Peyer's patch (tissue), 4 donors: ENCODE results near the gene MSANTD1. TPM values are rescaled to one million over a fixed set of nuclear protein-coding genes. Genes with fewer than 3 reads are reported as not detected.
A peak's percentile ranks its signal among the peaks of the same experiment; 100 is the strongest.

Experiments
- DNase-seq, 3 donors: peaks; one replicate each; pipeline ENCODE4 v3.0.0-alpha.2; 2017 to 2019
- H3K27ac ChIP-seq, 4 donors: fragments of 200-600 bp; sonication (generic); one replicate each; pipeline ENCODE4 v1.5.1; 2016 to 2019
- H3K27me3 ChIP-seq, 2 donors: fragments of 200-600 bp; sonication (generic); one replicate each; pipeline ENCODE4 v1.5.1; 2019
- H3K36me3 ChIP-seq, 3 donors: fragments of 200-600 bp; sonication (generic); one replicate each; pipeline ENCODE4 v1.5.1; 2016 to 2019
- H3K4me1 ChIP-seq, 4 donors: fragments of 200-600 bp; sonication (generic); one replicate each; pipeline ENCODE4 v1.5.1; 2016 to 2019
- H3K4me3 ChIP-seq, 4 donors: fragments of 200-600 bp; sonication (generic); 1 replicate in 3 of 4; 2 replicates in 1 of 4; pipeline ENCODE4 v1.5.1; 2016 to 2019; ENCODE audit warnings: mild to moderate bottlenecking in 1 of 4
- H3K9me3 ChIP-seq, 4 donors: fragments of 200-600 bp; sonication (generic); one replicate each; pipeline ENCODE4 v1.5.1; 2016 to 2019; ENCODE audit warnings: mild to moderate bottlenecking in 1 of 4
- CTCF ChIP-seq, 6 experiments: fragments of 450-650 bp in 4 of 6; fragments of 200-600 bp in 2 of 6; sonication (generic) in 1 of 6; IDR thresholded peaks; one replicate each; pipeline ENCODE4 v1.5.1; 2017 to 2019; ENCODE audit warnings: antibody characterized with exemption in 6 of 6, mild to moderate bottlenecking in 3 of 6, moderate library complexity in 1 of 6
- POLR2A ChIP-seq, 2 donors: fragments of 450-650 bp; IDR thresholded peaks; one replicate each; pipeline ENCODE4 v1.5.1; 2017; ENCODE audit warnings: antibody characterized with exemption in 2 of 2, mild to moderate bottlenecking in 2 of 2, moderate library complexity in 2 of 2
- total RNA-seq, 4 donors: library from RNA; depleted of rRNA; stranded (reverse); fragments of >200 nt; gene quantifications; one replicate each; pipeline ENCODE4 v1.1.0, GENCODE V29; 2016

Gene MSANTD1
- total RNA-seq, 4 donors from 2014 or later, result 0.35 to 2.5 (median 1.5) TPM

- Histone ChIP-seq H3K27me3 (no peaks in the 10 kb centered on the region), H3K27ac (peak overlapping the region in 1 of 4 donors; percentile 8), H3K36me3 (no peaks in the 10 kb centered on the region), H3K4me3 (no peak overlapping the region), H3K4me1 (peaks cover 0 to 23% (median 15%) of the 10 kb centered on the region in 4 donors), H3K9me3 (no peaks in the 10 kb centered on the region)
- peak; percentile 43 to 71 (median 67) for DNase-seq
- TF ChIP-seq POLR2A (IDR thresholded peaks at IDR 0.05) (no peak), CTCF (IDR thresholded peaks at IDR 0.05) (no peak)
These were observed 53.3 kb downstream of the MSANTD1 start for GRCh38 chr4:3302173-3302785.

GRCh38 chr4:3302786-3303564, 54.0 kb downstream of the MSANTD1 start:
- DNase-seq, result peak in 2 of 3 donors; percentile 25 to 43
- no peaks in the 10 kb centered on the region for H3K9me3 ChIP-seq
- TF ChIP-seq POLR2A (IDR thresholded peaks at IDR 0.05) (no peak), CTCF (IDR thresholded peaks at IDR 0.05) (no peak)
- H3K36me3 ChIP-seq, result no peaks in the 10 kb centered on the region
- peaks cover 0 to 23% (median 15%) of the 10 kb centered on the region in 4 donors for H3K4me1 ChIP-seq
- peak overlapping the region in 1 of 4 donors; percentile 8 for H3K27ac ChIP-seq
- no peak overlapping the region for H3K4me3 ChIP-seq
- H3K27me3 ChIP-seq, result no peaks in the 10 kb centered on the region

GRCh38 chr4:3303565-3303824, 54.5 kb downstream of the MSANTD1 start:
- peak in 1 of 3 donors; percentile 43 for DNase-seq
- H3K9me3 ChIP-seq, result no peaks in the 10 kb centered on the region
- TF ChIP-seq POLR2A (IDR thresholded peaks at IDR 0.05) (no peak), CTCF (IDR thresholded peaks at IDR 0.05) (no peak)
- peaks cover 0 to 23% (median 15%) of the 10 kb centered on the region in 4 donors for H3K4me1 ChIP-seq
- no peak overlapping the region for H3K4me3 ChIP-seq
- no peaks in the 10 kb centered on the region for H3K27me3 ChIP-seq
- no peaks in the 10 kb centered on the region for H3K36me3 ChIP-seq
- no peak overlapping the region for H3K27ac ChIP-seq

- H3K4me1 ChIP-seq, result peaks cover 0 to 23% (median 15%) of the 10 kb centered on the region in 4 donors
- H3K36me3 ChIP-seq, result no peaks in the 10 kb centered on the region
- TF ChIP-seq POLR2A (IDR thresholded peaks at IDR 0.05) (no peak), CTCF (IDR thresholded peaks at IDR 0.05) (no peak)
- DNase-seq, result peak in 1 of 3 donors; percentile 31
- H3K4me3 ChIP-seq, result no peak overlapping the region
- H3K27me3 ChIP-seq, result no peaks in the 10 kb centered on the region
- no peak overlapping the region for H3K27ac ChIP-seq
- no peaks in the 10 kb centered on the region for H3K9me3 ChIP-seq
These were observed 55.2 kb downstream of the MSANTD1 start for GRCh38 chr4:3303923-3304710.

GRCh38 chr4:3304831-3305609, 56.1 kb downstream of the MSANTD1 start:
- no peaks in the 10 kb centered on the region for H3K9me3 ChIP-seq
- peak in 2 of 3 donors; percentile 39 to 43 for DNase-seq
- H3K36me3 ChIP-seq, result no peaks in the 10 kb centered on the region
- peak overlapping the region in 1 of 4 donors; percentile 1 for H3K4me3 ChIP-seq
- peaks cover 0 to 23% (median 15%) of the 10 kb centered on the region in 4 donors for H3K4me1 ChIP-seq
- H3K27me3 ChIP-seq, result no peaks in the 10 kb centered on the region
- H3K27ac ChIP-seq, result peak overlapping the region in 2 of 4 donors; percentile 42 to 59
- TF ChIP-seq CTCF (IDR thresholded peaks at IDR 0.05) (no peak), POLR2A (IDR thresholded peaks at IDR 0.05) (no peak)
